Upper lobe of left lung (tissue), 6 donors: Measurements from ENCODE around the gene CLIC3. TPM values are rescaled to one million over a fixed set of nuclear protein-coding genes. Genes with fewer than 3 reads are reported as not detected.

ENCODE experiments used
- ATAC-seq, 2 donors: fragments of 200-7000 bp; cut with Tn5 transposase; one replicate each; pipeline ENCODE4 v1.9.1; 2022; ENCODE audit warnings: mild to moderate bottlenecking in 2 of 2, moderate library complexity in 2 of 2; ENCODE audit not compliant: low FRiP score in 2 of 2
- DNase-seq, 2 donors: peaks; one replicate each; pipeline ENCODE4 v3.0.0-alpha.2; 2019 to 2020
- H3K27ac ChIP-seq, 4 donors: fragments of 200-600 bp; sonication (generic); one replicate each; pipeline ENCODE4 v1.5.1; 2016 to 2019
- H3K27me3 ChIP-seq, 4 donors: fragments of 200-600 bp; sonication (generic); one replicate each; pipeline ENCODE4 v1.5.1; 2017 to 2019
- H3K36me3 ChIP-seq, 4 donors: fragments of 200-600 bp; sonication (generic); one replicate each; pipeline ENCODE4 v1.5.1; 2016 to 2019
- H3K4me1 ChIP-seq, 4 donors: fragments of 200-600 bp; sonication (generic); one replicate each; pipeline ENCODE4 v1.5.1; 2018 to 2019
- H3K4me3 ChIP-seq, 4 donors: fragments of 200-600 bp; sonication (generic); one replicate each; pipeline ENCODE4 v1.5.1; 2017 to 2019; ENCODE audit warnings: mild to moderate bottlenecking in 2 of 4, moderate library complexity in 1 of 4
- H3K9me3 ChIP-seq, 4 donors: fragments of 200-600 bp; sonication (generic); one replicate each; pipeline ENCODE4 v1.5.1; 2018 to 2019
- CTCF ChIP-seq, 6 experiments: fragments of 450-650 bp in 4 of 6; fragments of 200-600 bp in 2 of 6; sonication (generic) in 2 of 6; IDR thresholded peaks; one replicate each; pipeline ENCODE4 v1.5.1; 2016 to 2019; ENCODE audit warnings: antibody characterized with exemption in 6 of 6
- EP300 ChIP-seq, 4 donors: sonication (generic); formaldehyde crosslinking; IDR thresholded peaks; one replicate each; pipeline ENCODE4 v1.5.1; 2017; ENCODE audit warnings: antibody characterized with exemption in 4 of 4, control low read depth in 2 of 4
- POLR2A ChIP-seq, 4 donors: fragments of 450-650 bp; IDR thresholded peaks; one replicate each; pipeline ENCODE4 v1.5.1; 2016 to 2017; ENCODE audit warnings: antibody characterized with exemption in 4 of 4, mild to moderate bottlenecking in 2 of 4
- POLR2AphosphoS5 ChIP-seq, 2 donors: sonication (generic); formaldehyde crosslinking; IDR thresholded peaks; one replicate each; pipeline ENCODE4 v1.5.1; 2017; ENCODE audit warnings: antibody characterized with exemption in 2 of 2
- WGBS, 2 donors: methylation state at CpG; one replicate each; pipeline ENCODE4 v1.1.5; 2017 to 2018; 5-methylcytosine and 5-hydroxymethylcytosine counted together
- total RNA-seq, 6 donors: library from RNA; depleted of rRNA in 4 of 6; stranded (reverse); fragments of >200 nt in 4 of 6; gene quantifications; one replicate each; pipeline versions ENCODE4 v1.1.0 to v1.2.1, GENCODE V29; 2016 to 2021
- donor health status: DM: no; HTN: no; CAD: no; lungs with moderate emphysema.
- donor health status: DM: no; HTN: yes; CAD: no; lungs with severe emphysema.

CLIC3 gene
- total RNA-seq, 6 donors from 2014 or later, result 41.9 to 132 (median 85.2) TPM

- TF ChIP-seq POLR2AphosphoS5 (IDR thresholded peaks at IDR 0.05) (peak in 1 of 2 donors; percentile 24), EP300 (IDR thresholded peaks at IDR 0.05) (no peak)
- peaks cover 0 to 32% (median 8%) of the 10 kb centered on the region in 4 donors for H3K27me3 ChIP-seq
- 52 to 77% methylated on average over 5 to 33 of the region's 36 CpGs for WGBS, 2 donors
- peak overlapping the region in 3 of 4 donors; percentile 63 to 82 (median 65) for H3K4me3 ChIP-seq
- peaks cover 36 to 54% (median 43%) of the 10 kb centered on the region in 4 donors for H3K4me1 ChIP-seq
- ATAC-seq (peak in 1 of 2 donors; percentile 9), DNase-seq (peak; percentile 38 to 76)
- no peaks in the 10 kb centered on the region for H3K9me3 ChIP-seq
- peak overlapping the region; percentile 72 to 81 (median 76) for H3K27ac ChIP-seq
- H3K36me3 ChIP-seq, result peaks cover 0 to 27% (median 19%) of the 10 kb centered on the region in 4 donors
Observed at GRCh38 chr9:137042751-137043727, 46.7 kb upstream of the CLIC3 start.

- Histone ChIP-seq H3K36me3 (peaks cover 0 to 35% (median 21%) of the 10 kb centered on the region in 4 donors), H3K27me3 (peaks cover 0 to 20% (median 2%) of the 10 kb centered on the region in 4 donors), H3K4me3 (peak overlapping the region; percentile 1 to 25 (median 11)), H3K9me3 (no peaks in the 10 kb centered on the region), H3K4me1 (peaks cover 31 to 47% (median 38%) of the 10 kb centered on the region in 4 donors), H3K27ac (peak overlapping the region; percentile 30 to 79 (median 66))
- WGBS, 2 donors, result 20 to 56% methylated on average over 5 to 16 of the region's 16 CpGs
- TF ChIP-seq EP300 (IDR thresholded peaks at IDR 0.05), result peak in 1 of 4 donors; percentile 8
- TF ChIP-seq POLR2AphosphoS5 (IDR thresholded peaks at IDR 0.05), result no peak
- ATAC-seq, result no peak
- DNase-seq, result peak in 1 of 2 donors; percentile 73
Observed at GRCh38 chr9:137041124-137041523, 44.8 kb upstream of the CLIC3 start.

- Histone ChIP-seq H3K27me3 (peaks cover 0 to 16% (median 2%) of the 10 kb centered on the region in 4 donors), H3K27ac (peak overlapping the region; percentile 30 to 79 (median 66)), H3K9me3 (no peaks in the 10 kb centered on the region), H3K36me3 (peaks cover 0 to 35% (median 21%) of the 10 kb centered on the region in 4 donors), H3K4me1 (peaks cover 29 to 43% (median 35%) of the 10 kb centered on the region in 4 donors), H3K4me3 (peak overlapping the region in 3 of 4 donors; percentile 7 to 25 (median 15))
- TF ChIP-seq EP300 (IDR thresholded peaks at IDR 0.05) (no peak), CTCF (IDR thresholded peaks at IDR 0.05) (no peak), POLR2AphosphoS5 (IDR thresholded peaks at IDR 0.05) (no peak), POLR2A (IDR thresholded peaks at IDR 0.05) (no peak)
- ATAC-seq (no peak), DNase-seq (peak in 1 of 2 donors; percentile 73)
- 77 to 83% methylated on average over 9 to 21 of the region's 23 CpGs for WGBS, 2 donors
Observed at GRCh38 chr9:137040568-137040967, 44.2 kb upstream of the CLIC3 start.

- peak in 1 of 2 donors; percentile 77 for DNase-seq
- ATAC-seq, result no peak
- H3K4me3 ChIP-seq, result no peak overlapping the region
- H3K27me3 ChIP-seq, result peaks cover 0 to 10% (median under 1%) of the 10 kb centered on the region in 4 donors
- H3K9me3 ChIP-seq, result no peaks in the 10 kb centered on the region
- WGBS, 2 donors, result 87 to 96% methylated on average over 18 to 32 of the region's 32 CpGs
- H3K4me1 ChIP-seq, result peaks cover 29 to 43% (median 35%) of the 10 kb centered on the region in 4 donors
- peaks cover 0 to 35% (median 21%) of the 10 kb centered on the region in 4 donors for H3K36me3 ChIP-seq
- H3K27ac ChIP-seq, result peak overlapping the region in 2 of 4 donors; percentile 77 to 79
- no peak for TF ChIP-seq CTCF (IDR thresholded peaks at IDR 0.05)
Observed at GRCh38 chr9:137039611-137040366, 43.4 kb upstream of the CLIC3 start.

- 84 to 87% methylated on average over 9 of the region's 9 CpGs for WGBS, 2 donors
- no peak for DNase-seq
Observed at GRCh38 chr9:137038916-137039315, 42.5 kb upstream of the CLIC3 start.

More at GRCh38 chr9:137038916-137039315, 42.5 kb upstream of the CLIC3 start:
- Histone ChIP-seq H3K36me3 (peaks cover 0 to 35% (median 21%) of the 10 kb centered on the region in 4 donors), H3K27ac (no peak overlapping the region), H3K9me3 (no peaks in the 10 kb centered on the region), H3K4me3 (no peak overlapping the region), H3K27me3 (peaks cover 0 to 1% (median 0%) of the 10 kb centered on the region in 4 donors), H3K4me1 (peaks cover 25 to 42% (median 36%) of the 10 kb centered on the region in 4 donors)
- no peak for TF ChIP-seq CTCF (IDR thresholded peaks at IDR 0.05)
- TF ChIP-seq EP300 (IDR thresholded peaks at IDR 0.05), result no peak
- no peak for TF ChIP-seq POLR2A (IDR thresholded peaks at IDR 0.05)
- TF ChIP-seq POLR2AphosphoS5 (IDR thresholded peaks at IDR 0.05), result no peak
- no peak for ATAC-seq
